HEK293T (cell line): ENCODE data around the gene DAP.
"Not testable (repeated sequence)": the region's sequence is repeated elsewhere in the genome, so short reads cannot be mapped to it uniquely, and the experiment has no call there.

Experiments used
- CTCF ChIA-PET: fragments of 350-600 bp; formaldehyde crosslinking; extraction: SDS; loops from one replicate; lab custom pipeline; 2021; ENCODE audit warnings: antibody characterized with exemption, inconsistent platforms; lab: Yijun Ruan, JAX
- POLR2A ChIA-PET: fragments of 350-600 bp; formaldehyde crosslinking; extraction: SDS; loops from one replicate; lab custom pipeline; 2020; ENCODE audit warnings: antibody characterized with exemption, inconsistent platforms; lab: Yijun Ruan, JAX
- DNase-seq: peaks from one replicate; pipeline ENCODE4 v3.0.0; 2012; ENCODE audit warnings: mixed read lengths; ENCODE audit errors: extremely low spot score
- ARNT ChIP-seq: fragments of 450-650 bp; IDR thresholded peaks from 2 replicates; pipeline ENCODE4 v1.6.1; 2017; ENCODE audit warnings: mild to moderate bottlenecking
- BHLHE40 ChIP-seq: fragments of 450-650 bp; IDR thresholded peaks from 2 replicates; pipeline ENCODE4 v1.6.1; 2016; ENCODE audit warnings: mild to moderate bottlenecking, moderate library complexity, borderline replicate concordance
- CTBP1 ChIP-seq: fragments of 450-650 bp; IDR thresholded peaks from 2 replicates; pipeline ENCODE4 v1.6.1; 2016; ENCODE audit warnings: borderline replicate concordance
- ELF4 ChIP-seq: fragments of 450-650 bp; IDR thresholded peaks from 2 replicates; pipeline ENCODE4 v1.6.1; 2017; ENCODE audit warnings: antibody characterized with exemption
- FOXA1 ChIP-seq: fragments of 450-650 bp; IDR thresholded peaks from 2 replicates; pipeline ENCODE4 v1.6.1; 2016; ENCODE audit warnings: mild to moderate bottlenecking
- FOXK2 ChIP-seq: fragments of 450-650 bp; IDR thresholded peaks from 2 replicates; pipeline ENCODE4 v1.6.1; 2016; ENCODE audit warnings: mild to moderate bottlenecking
- FOXM1 ChIP-seq: fragments of 450-650 bp; IDR thresholded peaks from 2 replicates; pipeline ENCODE4 v1.6.1; 2017; ENCODE audit warnings: mild to moderate bottlenecking, borderline replicate concordance
- HDGF ChIP-seq: fragments of 450-650 bp; IDR thresholded peaks from 2 replicates; pipeline ENCODE4 v1.6.1; 2017; ENCODE audit warnings: antibody characterized with exemption, borderline replicate concordance
- L3MBTL2 ChIP-seq: fragments of 450-650 bp; conservative IDR thresholded peaks from 2 replicates; pipeline ENCODE4 v1.6.1; 2016; ENCODE audit warnings: mild to moderate bottlenecking
- LEF1 ChIP-seq: fragments of 450-650 bp; IDR thresholded peaks from 2 replicates; pipeline ENCODE4 v1.6.1; 2017; ENCODE audit warnings: mild to moderate bottlenecking, borderline replicate concordance
- NFRKB ChIP-seq: fragments of 450-650 bp; IDR thresholded peaks from 2 replicates; pipeline ENCODE4 v1.6.1; 2016; ENCODE audit warnings: mild to moderate bottlenecking, moderate library complexity
- PKNOX1 ChIP-seq: fragments of 450-650 bp; IDR thresholded peaks from 2 replicates; pipeline ENCODE4 v1.6.1; 2016
- SP1 ChIP-seq: fragments of 450-650 bp; IDR thresholded peaks from 2 replicates; pipeline ENCODE4 v1.6.1; 2017
- SUZ12 ChIP-seq: fragments of 450-650 bp; IDR thresholded peaks from 2 replicates; pipeline ENCODE4 v1.6.1; 2016; ENCODE audit warnings: mild to moderate bottlenecking
- TARDBP ChIP-seq: fragments of 450-650 bp; IDR thresholded peaks from 2 replicates; pipeline ENCODE4 v1.6.1; 2016
- ZNF384 ChIP-seq: fragments of 450-650 bp; IDR thresholded peaks from 2 replicates; pipeline ENCODE4 v1.6.1; 2016

Gene DAP

GRCh38 chr5:10645146-10645545 is 115.9 kb downstream of the DAP start:
- no peak for DNase-seq
- CTCF ChIA-PET, result no interaction called here
- POLR2A ChIA-PET, result no interaction called here
- no peak for TF ChIP-seq TARDBP
- TF ChIP-seq ZNF384, result no peak
- TF ChIP-seq ELF4, result no peak
- no peak for TF ChIP-seq FOXK2
- TF ChIP-seq FOXM1, result no peak
- no peak for TF ChIP-seq SP1
- no peak for TF ChIP-seq LEF1
- TF ChIP-seq L3MBTL2, result no peak
- no peak for TF ChIP-seq ARNT
- TF ChIP-seq PKNOX1, result no peak
- TF ChIP-seq SUZ12, result no peak
- no peak for TF ChIP-seq HDGF
- TF ChIP-seq BHLHE40, result no peak
- no peak for TF ChIP-seq CTBP1

- TF ChIP-seq SUZ12, result no peak
- TF ChIP-seq SP1, result no peak
- no peak for TF ChIP-seq PKNOX1
- no peak for TF ChIP-seq LEF1
- TF ChIP-seq ARNT, result no peak
- DNase-seq, result no peak
- ChIA-PET POLR2A (no interaction called here), CTCF (interaction anchor here (0.7 kb wide), 1 partner anchor 11 kb away, joined by 3 read pairs; no protein-coding TSS in a partner anchor)
These were observed 116.8 kb downstream of the DAP start for GRCh38 chr5:10644192-10644591.

GRCh38 chr5:10642367-10642766 is 118.7 kb downstream of the DAP start:
- ChIA-PET CTCF (no interaction called here), POLR2A (no interaction called here)
- DNase-seq, result no peak
- TF ChIP-seq CTBP1 (no peak), L3MBTL2 (no peak), TARDBP (no peak), HDGF (no peak), SUZ12 (no peak), FOXK2 (no peak), ARNT (no peak), ZNF384 (no peak), ELF4 (no peak), FOXA1 (no peak), SP1 (no peak), FOXM1 (no peak), NFRKB (no peak), BHLHE40 (no peak)

GRCh38 chr5:10639846-10640368 is 121.1 kb downstream of the DAP start:
- DNase-seq, result no peak
- ChIA-PET CTCF (no interaction called here), POLR2A (no interaction called here)
- TF ChIP-seq LEF1 (no peak), NFRKB (no peak), CTBP1 (no peak), PKNOX1 (no peak), BHLHE40 (no peak), ARNT (no peak), SUZ12 (no peak), ELF4 (no peak), ZNF384 (no peak), FOXK2 (no peak), HDGF (no peak), L3MBTL2 (no peak), FOXA1 (no peak), TARDBP (no peak)

- POLR2A ChIA-PET, DNase-seq, CTCF ChIA-PET: not testable (repeated sequence)
These were observed 122.3 kb downstream of the DAP start for GRCh38 chr5:10638723-10639122.

GRCh38 chr5:10637944-10638343 is 123.1 kb downstream of the DAP start:
- no peak for DNase-seq
- ChIA-PET CTCF (no interaction called here), POLR2A (no interaction called here)
- no peak for TF ChIP-seq ARNT

- ChIA-PET CTCF (interaction anchor here (1.2 to 2.2 kb wide), 2 partner anchors 9 to 188 kb away, joined by 3 to 10 read pairs; no protein-coding TSS in a partner anchor), POLR2A (no interaction called here)
- DNase-seq, result no peak
- TF ChIP-seq SUZ12, result no peak
- no peak for TF ChIP-seq BHLHE40
- no peak for TF ChIP-seq PKNOX1
These were observed 124.5 kb downstream of the DAP start for GRCh38 chr5:10636363-10637142.
